ENCODE data around the gene HSD17B7. TPM values are rescaled to one million over a fixed set of nuclear protein-coding genes. Genes with fewer than 3 reads are reported as not detected.
A peak's percentile ranks its signal among the peaks of the same experiment; 100 is the strongest.

HSD17B7 gene
- total and polyA plus RNA-seq, 2 of the 13 experiments (the other 11 are each of a cell fraction or from before 2014, with no cell fraction given), result 43.9 to 84.9 TPM

DNA sequence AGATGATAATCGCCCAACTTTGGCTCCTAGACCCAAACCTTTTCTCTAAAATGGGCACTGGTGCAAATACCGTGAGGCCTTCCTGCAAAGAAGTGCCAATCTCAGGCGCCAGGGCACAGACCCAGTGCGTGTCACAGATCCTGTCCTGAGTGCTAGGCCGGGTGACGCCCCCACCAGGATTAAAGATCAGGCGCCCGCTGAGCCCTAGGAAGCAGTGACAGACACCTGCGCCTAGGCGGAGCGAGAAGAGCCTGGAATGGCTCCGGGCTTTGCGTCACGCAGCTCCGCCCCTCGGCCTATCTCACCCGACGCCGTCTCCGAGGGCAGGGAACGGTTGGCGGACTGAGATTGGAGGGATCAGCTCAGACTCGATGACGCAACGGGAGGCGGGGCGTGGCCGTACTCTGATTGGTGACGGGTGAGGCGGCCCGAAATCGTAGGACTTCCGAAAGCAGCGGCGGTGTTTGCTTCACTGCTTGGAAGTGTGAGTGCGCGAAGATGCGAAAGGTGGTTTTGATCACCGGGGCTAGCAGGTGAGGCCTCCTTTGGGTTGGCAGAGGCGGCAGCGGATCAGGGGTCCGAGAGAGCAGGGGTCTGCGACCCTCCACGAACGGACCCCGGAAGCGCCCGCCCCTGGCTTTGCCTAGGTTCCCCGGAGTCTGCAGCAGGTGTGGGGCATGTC, at the start of gene HSD17B7 (continued):
- TF ChIP-seq, protein P1, sequence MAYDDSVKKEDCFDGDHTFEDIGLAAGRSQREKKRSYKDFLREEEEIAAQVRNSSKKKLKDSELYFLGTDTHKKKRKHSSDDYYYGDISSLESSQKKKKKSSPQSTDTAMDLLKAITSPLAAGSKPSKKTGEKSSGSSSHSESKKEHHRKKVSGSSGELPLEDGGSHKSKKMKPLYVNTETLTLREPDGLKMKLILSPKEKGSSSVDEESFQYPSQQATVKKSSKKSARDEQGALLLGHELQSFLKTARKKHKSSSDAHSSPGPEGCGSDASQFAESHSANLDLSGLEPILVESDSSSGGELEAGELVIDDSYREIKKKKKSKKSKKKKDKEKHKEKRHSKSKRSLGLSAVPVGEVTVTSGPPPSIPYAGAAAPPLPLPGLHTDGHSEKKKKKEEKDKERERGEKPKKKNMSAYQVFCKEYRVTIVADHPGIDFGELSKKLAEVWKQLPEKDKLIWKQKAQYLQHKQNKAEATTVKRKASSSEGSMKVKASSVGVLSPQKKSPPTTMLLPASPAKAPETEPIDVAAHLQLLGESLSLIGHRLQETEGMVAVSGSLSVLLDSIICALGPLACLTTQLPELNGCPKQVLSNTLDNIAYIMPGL (CRISPR knock-in tag; IDR thresholded peaks at IDR 0.05; ENCODE audit: borderline replicate concordance in 1 of 2, low read depth in 1 of 2), result peak in 1 of 2 experiments; percentile 28; a peak in 1 of 4 replicates
- TF ChIP-seq, protein P2, sequence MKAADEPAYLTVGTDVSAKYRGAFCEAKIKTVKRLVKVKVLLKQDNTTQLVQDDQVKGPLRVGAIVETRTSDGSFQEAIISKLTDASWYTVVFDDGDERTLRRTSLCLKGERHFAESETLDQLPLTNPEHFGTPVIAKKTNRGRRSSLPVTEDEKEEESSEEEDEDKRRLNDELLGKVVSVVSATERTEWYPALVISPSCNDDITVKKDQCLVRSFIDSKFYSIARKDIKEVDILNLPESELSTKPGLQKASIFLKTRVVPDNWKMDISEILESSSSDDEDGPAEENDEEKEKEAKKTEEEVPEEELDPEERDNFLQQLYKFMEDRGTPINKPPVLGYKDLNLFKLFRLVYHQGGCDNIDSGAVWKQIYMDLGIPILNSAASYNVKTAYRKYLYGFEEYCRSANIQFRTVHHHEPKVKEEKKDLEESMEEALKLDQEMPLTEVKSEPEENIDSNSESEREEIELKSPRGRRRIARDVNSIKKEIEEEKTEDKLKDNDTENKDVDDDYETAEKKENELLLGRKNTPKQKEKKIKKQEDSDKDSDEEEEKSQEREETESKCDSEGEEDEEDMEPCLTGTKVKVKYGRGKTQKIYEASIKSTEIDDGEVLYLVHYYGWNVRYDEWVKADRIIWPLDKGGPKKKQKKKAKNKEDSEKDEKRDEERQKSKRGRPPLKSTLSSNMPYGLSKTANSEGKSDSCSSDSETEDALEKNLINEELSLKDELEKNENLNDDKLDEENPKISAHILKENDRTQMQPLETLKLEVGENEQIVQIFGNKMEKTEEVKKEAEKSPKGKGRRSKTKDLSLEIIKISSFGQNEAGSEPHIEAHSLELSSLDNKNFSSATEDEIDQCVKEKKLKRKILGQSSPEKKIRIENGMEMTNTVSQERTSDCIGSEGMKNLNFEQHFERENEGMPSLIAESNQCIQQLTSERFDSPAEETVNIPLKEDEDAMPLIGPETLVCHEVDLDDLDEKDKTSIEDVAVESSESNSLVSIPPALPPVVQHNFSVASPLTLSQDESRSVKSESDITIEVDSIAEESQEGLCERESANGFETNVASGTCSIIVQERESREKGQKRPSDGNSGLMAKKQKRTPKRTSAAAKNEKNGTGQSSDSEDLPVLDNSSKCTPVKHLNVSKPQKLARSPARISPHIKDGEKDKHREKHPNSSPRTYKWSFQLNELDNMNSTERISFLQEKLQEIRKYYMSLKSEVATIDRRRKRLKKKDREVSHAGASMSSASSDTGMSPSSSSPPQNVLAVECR (CRISPR knock-in tag; IDR thresholded peaks at IDR 0.05; ENCODE audit: borderline replicate concordance), result peak; percentile 47; the same call in 1 of the 2 replicates
- TF ChIP-seq, protein P3, sequence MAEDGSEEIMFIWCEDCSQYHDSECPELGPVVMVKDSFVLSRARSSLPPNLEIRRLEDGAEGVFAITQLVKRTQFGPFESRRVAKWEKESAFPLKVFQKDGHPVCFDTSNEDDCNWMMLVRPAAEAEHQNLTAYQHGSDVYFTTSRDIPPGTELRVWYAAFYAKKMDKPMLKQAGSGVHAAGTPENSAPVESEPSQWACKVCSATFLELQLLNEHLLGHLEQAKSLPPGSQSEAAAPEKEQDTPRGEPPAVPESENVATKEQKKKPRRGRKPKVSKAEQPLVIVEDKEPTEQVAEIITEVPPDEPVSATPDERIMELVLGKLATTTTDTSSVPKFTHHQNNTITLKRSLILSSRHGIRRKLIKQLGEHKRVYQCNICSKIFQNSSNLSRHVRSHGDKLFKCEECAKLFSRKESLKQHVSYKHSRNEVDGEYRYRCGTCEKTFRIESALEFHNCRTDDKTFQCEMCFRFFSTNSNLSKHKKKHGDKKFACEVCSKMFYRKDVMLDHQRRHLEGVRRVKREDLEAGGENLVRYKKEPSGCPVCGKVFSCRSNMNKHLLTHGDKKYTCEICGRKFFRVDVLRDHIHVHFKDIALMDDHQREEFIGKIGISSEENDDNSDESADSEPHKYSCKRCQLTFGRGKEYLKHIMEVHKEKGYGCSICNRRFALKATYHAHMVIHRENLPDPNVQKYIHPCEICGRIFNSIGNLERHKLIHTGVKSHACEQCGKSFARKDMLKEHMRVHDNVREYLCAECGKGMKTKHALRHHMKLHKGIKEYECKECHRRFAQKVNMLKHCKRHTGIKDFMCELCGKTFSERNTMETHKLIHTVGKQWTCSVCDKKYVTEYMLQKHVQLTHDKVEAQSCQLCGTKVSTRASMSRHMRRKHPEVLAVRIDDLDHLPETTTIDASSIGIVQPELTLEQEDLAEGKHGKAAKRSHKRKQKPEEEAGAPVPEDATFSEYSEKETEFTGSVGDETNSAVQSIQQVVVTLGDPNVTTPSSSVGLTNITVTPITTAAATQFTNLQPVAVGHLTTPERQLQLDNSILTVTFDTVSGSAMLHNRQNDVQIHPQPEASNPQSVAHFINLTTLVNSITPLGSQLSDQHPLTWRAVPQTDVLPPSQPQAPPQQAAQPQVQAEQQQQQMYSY (CRISPR knock-in tag; IDR thresholded peaks at IDR 0.05), result 0 out of 2 replicates have a peak, but pooled peaks have one; percentile 18
- TF ChIP-seq ZNF607 (CRISPR knock-in tag; IDR thresholded peaks at IDR 0.05; ENCODE audit: borderline replicate concordance) (0 out of 2 replicates have a peak, but pooled peaks have one; percentile 31), ZMYM4 (CRISPR knock-in tag; IDR thresholded peaks at IDR 0.05) (peak; percentile 57), RBFOX2 (IDR thresholded peaks at IDR 0.05; ENCODE audit: low read depth, low read length) (peak; percentile 53), NFYB (CRISPR knock-in tag; IDR thresholded peaks at IDR 0.05) (peak; percentile 67), YY1 (IDR thresholded peaks at IDR 0.05; ENCODE audit: insufficient read depth, insufficient replicate concordance, low read depth, low read length) (peak; percentile 52)
- TF ChIP-seq, protein P4, sequence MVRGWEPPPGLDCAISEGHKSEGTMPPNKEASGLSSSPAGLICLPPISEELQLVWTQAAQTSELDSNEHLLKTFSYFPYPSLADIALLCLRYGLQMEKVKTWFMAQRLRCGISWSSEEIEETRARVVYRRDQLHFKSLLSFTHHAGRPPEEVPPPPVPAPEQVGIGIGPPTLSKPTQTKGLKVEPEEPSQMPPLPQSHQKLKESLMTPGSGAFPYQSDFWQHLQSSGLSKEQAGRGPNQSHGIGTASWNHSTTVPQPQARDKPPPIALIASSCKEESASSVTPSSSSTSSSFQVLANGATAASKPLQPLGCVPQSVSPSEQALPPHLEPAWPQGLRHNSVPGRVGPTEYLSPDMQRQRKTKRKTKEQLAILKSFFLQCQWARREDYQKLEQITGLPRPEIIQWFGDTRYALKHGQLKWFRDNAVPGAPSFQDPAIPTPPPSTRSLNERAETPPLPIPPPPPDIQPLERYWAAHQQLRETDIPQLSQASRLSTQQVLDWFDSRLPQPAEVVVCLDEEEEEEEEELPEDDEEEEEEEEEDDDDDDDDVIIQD (CRISPR knock-in tag; IDR thresholded peaks at IDR 0.05; ENCODE audit: low read depth), result 0 out of 2 replicates have a peak, but pooled peaks have one; percentile 39
- TF ChIP-seq, protein P5, sequence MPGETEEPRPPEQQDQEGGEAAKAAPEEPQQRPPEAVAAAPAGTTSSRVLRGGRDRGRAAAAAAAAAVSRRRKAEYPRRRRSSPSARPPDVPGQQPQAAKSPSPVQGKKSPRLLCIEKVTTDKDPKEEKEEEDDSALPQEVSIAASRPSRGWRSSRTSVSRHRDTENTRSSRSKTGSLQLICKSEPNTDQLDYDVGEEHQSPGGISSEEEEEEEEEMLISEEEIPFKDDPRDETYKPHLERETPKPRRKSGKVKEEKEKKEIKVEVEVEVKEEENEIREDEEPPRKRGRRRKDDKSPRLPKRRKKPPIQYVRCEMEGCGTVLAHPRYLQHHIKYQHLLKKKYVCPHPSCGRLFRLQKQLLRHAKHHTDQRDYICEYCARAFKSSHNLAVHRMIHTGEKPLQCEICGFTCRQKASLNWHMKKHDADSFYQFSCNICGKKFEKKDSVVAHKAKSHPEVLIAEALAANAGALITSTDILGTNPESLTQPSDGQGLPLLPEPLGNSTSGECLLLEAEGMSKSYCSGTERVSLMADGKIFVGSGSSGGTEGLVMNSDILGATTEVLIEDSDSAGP (CRISPR knock-in tag; IDR thresholded peaks at IDR 0.05; ENCODE audit: borderline replicate concordance), result peak; percentile 36; the same call in 1 of the 2 replicates
- TF ChIP-seq, protein P6, sequence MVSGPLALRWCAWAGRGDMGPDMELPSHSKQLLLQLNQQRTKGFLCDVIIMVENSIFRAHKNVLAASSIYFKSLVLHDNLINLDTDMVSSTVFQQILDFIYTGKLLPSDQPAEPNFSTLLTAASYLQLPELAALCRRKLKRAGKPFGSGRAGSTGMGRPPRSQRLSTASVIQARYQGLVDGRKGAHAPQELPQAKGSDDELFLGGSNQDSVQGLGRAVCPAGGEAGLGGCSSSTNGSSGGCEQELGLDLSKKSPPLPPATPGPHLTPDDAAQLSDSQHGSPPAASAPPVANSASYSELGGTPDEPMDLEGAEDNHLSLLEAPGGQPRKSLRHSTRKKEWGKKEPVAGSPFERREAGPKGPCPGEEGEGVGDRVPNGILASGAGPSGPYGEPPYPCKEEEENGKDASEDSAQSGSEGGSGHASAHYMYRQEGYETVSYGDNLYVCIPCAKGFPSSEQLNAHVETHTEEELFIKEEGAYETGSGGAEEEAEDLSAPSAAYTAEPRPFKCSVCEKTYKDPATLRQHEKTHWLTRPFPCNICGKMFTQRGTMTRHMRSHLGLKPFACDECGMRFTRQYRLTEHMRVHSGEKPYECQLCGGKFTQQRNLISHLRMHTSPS (CRISPR knock-in tag; IDR thresholded peaks at IDR 0.05; ENCODE audit: low read depth), result peak; percentile 41; the same call in 1 of the 2 replicates
